Left renal cortex interstitium (tissue), 4 donors: ENCODE data around the gene SLC41A2. TPM values are rescaled to one million over a fixed set of nuclear protein-coding genes. Genes with fewer than 3 reads are reported as not detected.
"Not testable (repeated sequence)": the region's sequence is repeated elsewhere in the genome, so short reads cannot be mapped to it uniquely, and the experiment has no call there.

ENCODE experiments used
- DNase-seq, 4 donors: peaks; one replicate each; pipeline ENCODE4 v3.0.0-alpha.2; 2013; ENCODE audit warnings: low read depth in 4 of 4, low spot score in 2 of 4, missing footprints in 1 of 4
- polyA plus RNA-seq, 4 donors: library from polyadenylated mRNA; unstranded; fragments of 120-200 nt; gene quantifications; one replicate each; pipeline ENCODE4 v1.2.1, GENCODE V29; 2013; ENCODE audit not compliant: insufficient read length in 4 of 4

The SLC41A2 gene, protein sequence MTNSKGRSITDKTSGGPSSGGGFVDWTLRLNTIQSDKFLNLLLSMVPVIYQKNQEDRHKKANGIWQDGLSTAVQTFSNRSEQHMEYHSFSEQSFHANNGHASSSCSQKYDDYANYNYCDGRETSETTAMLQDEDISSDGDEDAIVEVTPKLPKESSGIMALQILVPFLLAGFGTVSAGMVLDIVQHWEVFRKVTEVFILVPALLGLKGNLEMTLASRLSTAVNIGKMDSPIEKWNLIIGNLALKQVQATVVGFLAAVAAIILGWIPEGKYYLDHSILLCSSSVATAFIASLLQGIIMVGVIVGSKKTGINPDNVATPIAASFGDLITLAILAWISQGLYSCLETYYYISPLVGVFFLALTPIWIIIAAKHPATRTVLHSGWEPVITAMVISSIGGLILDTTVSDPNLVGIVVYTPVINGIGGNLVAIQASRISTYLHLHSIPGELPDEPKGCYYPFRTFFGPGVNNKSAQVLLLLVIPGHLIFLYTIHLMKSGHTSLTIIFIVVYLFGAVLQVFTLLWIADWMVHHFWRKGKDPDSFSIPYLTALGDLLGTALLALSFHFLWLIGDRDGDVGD
- polyA plus RNA-seq = 1 to 10 TPM; 4.0 to 6.8 (median 5.3) TPM

DNA sequence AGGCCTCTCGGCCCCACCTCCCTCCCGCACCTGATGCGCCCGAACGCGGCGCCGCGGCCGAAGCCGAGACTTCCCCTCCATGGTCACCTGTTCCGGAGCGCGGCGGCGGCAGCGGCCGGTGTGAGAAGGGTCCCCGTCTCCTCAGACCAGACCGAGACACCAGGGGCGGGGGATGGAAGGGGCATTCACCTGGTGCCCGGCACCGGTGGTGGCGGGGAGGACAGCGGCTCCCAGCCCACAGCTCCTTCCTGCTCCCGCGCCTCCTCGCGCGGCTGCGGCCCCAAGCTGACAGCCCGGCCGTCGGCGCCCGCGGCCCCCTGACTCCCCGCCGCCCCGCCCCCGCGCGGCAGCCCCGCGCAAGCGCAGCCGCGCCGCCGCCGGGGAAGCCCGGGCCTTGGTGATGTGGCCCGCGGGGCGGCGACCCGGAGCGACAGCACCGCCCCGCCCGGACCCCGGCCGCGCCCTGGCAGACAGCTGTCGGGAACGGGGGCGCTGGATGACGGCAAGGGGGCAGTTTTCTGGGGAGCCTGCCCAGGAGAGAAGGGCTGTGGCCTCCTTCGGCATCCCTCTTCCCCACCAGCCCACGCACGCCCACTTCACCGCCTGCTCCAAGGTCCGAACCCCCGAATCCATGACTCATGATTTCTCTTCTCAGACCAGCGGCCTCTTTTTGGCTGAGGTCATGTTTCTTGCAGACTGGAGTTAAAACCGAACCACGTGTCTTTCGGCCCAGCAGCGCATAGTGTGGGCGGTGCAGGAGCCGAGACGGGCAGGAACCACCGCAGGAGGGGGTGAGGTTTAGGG, at the start of gene SLC41A2:
Gene SLC41A2 (minus strand): TSS at position 290 of the 804 bp plus-strand sequence. CDS start 29,763 bp downstream, outside the sequence.
- peak in 2 of 4 donors; percentile 48 to 59 for DNase-seq

DNA sequence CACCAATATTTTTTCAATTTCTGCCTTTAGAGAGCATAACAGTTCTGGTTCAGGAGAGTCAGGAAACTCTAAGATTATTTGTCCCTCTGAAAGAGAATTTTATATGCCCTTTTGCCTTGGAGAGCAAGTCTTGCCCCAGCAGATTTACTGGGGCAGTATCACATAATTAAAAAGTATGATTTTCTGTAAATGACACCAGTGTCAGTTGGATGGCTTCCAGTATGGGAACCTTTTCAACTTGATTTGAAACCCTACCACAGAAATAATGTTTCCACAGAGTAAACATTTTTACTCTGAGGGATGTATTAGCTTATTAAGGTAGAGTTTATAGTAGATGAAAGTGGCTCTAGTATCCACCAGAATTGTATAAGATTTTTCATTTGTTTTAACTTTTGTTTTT, 43.4 kb upstream of the SLC41A2 start:
- no peak for DNase-seq

DNA sequence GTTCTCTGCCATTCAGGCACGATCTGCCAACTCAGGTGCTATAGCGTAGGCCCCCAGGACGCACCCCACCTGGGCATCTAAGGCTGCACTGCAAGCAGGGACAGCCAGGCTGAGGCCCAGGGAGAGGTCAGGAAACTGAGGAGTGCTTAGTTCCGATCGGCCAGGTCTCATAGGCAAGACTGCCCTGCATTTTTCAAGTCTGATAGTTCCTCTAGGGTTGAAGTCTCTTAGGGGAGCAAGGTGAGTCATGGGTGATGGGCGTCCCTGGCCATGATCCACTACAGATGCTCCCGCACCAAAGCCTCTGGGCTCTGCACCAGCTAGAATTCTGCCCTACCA, 41.2 kb upstream of the SLC41A2 start:
- DNase-seq = no peak

DNA sequence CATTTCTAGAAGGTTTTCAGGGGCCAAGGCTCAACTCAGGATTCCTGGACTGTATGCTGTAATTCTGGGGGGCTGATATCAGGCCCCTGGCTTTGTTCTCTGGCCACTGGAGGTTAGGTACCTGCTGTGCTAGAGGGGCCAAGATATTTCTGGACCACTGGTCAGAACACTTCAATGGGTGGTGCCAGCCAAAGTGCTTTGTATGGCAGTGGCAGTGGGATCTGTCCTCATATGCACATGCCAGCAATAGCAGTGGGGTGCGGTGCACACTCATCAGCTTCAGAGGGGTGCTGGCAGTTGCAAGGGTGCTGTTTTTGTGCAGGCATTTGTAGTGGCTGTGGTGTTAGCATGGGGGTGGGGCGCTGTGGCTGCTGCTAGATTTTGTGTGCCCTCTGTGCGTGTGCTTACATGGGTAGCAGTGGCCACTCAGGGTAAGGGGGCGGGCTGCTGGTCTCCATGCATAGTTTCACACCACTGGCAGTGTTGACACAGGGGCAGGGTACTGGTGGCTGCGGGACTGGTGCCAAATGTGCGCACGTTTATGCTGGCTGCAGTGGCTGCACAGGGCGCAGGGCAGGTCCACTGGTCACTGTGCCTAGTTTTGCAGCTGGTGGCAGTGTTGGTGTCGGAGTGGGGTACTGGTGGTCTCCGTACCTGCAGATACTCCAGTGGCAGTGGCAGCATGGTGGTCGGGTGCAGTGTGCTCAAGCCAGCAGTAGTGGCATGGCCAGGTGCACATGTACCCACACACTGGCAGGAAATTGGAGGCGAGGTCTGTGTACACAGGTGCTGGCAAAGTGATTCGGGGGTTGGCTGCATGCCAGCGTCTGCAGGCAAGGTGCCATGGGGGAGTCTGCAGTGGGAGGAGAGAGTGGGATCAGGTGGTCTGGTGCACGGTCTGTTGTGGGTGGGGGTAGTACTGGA, 40.6 kb upstream of the SLC41A2 start:
- DNase-seq = peak in 1 of 4 donors; percentile 13

DNA sequence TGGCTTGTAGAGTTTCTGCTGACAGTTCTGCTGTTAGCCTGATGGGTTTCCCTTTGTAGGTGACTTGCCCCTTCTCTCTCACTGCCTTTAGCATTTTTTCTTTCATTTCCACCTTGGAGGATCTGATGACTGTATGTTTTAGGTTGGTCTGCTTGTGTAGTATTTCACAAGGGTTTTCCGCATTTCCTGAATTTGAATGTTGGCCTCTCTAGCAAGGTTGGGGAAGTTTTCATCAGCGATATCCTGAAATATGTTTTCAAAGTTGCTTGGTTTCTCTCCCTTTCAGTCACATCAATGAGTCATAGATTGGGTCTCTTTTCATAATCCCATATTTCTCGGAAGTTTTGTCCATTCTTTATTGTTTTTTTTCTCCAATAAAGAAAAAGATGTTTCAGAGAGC, 39.5 kb upstream of the SLC41A2 start:
- no peak for DNase-seq

DNA sequence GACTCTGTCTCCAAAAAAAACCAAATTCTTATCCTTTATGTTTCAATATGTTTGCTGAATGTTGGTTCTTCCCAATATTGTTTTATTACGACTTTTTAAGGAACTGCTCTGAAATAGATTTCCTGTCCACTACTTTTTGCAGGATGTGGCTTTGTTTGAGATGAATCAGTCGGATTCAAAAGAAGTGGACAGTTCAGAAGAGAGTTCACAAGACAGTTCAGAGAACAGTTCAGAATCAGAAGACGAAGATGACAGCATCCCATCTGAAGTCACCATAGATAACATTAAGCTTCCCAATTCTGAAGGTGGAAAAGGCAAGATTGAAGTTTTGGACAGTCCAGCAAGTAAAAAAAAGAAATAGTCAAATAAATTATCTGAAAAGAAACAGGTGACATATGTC, 36.2 kb upstream of the SLC41A2 start:
- DNase-seq = no peak

DNA sequence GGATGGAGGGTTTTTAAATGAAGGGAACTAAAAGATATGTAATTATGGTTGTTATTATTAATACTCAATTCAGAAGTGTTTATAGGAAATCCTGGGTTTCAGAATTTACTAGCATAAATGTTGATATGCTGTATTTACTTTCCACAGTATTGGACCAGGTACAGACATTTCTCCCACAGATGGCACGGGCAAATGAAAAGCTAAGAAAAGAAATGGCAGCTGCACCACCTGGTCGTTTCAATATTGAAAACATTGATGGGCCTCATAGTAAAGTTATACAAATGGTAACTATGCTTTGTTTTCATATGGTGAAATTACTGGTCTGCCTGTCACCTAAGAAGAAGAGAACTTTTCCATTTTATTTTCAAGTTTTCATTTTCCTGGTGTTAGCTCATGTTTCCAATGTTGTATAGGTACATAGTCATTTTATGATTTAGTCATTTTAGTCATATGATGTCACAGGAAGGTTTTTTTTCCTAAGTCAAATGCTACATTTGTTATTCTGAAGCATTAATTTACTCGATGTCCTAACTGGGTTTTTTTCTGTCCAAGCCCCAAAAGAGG, 33.6 kb upstream of the SLC41A2 start:
- no peak for DNase-seq

DNA sequence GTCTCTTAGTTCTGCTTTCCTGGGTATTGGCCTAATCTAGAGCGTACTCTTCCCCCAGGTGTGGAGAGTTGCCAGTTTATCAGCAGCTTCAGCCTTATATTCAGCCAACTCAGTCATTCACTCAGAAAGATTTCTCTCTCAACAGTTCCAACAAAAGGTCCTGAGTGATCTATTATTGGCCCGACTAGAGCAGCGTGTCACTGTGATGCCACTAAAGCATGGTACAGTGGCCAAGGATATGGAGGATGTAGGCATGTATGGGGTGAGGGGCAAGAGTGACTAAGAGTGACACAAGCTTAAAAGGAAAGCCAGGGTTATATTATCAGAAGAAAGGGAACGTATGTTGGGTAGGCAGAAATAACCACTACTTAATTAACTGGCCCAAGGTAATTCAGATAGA, 32.9 kb upstream of the SLC41A2 start:
- no peak for DNase-seq

DNA sequence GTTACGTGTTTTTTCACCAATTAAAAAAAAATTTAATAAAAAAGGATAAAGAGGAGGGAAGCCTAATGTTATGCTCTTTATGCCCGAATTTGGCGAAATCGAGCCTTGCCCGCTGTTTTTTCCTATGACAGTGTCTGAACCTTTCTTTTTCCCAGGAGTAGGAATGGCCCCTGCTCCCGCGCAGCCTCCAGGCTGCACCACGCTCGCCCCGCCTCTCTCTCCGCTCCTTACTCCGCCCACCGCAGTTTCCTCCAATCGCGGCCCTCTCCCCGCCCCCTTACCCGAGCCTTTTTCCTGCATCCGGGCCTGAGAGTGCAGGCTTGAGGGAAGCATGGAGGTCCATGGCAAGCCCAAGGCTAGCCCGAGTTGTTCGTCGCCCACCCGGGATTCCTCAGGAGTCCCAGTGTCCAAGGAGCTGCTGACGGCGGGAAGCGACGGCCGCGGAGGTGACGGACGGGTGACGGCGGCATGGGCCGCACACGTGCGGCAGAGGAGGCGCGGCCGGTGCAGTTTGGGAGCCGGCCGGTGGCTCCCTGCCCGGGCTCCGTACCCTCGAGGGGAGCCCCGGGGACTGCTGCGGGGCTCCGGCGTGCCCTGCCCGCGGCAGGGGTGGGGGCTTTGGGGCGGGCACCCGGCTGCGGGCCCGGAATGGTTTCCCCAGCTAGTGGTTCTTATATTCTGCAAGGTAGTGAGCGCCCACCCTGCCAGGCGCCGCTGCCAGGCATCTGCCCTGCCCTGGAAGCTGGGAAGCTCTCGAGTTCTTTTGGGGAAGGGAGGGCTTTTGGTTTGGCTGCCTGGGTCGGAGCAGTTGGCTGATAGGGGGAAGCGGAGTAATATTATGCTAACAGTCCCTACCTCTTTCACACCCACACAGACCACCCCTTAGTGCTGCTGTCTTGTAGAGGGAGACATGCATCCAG, 28.2 kb upstream of the SLC41A2 start, which contains the start of gene NOPCHAP1:
Gene NOPCHAP1 (plus strand): TSS at position 295 of the 920 bp plus-strand sequence. CDS start 37 bp downstream, at position 332.
- peak; percentile 57 to 89 (median 82) for DNase-seq

DNA sequence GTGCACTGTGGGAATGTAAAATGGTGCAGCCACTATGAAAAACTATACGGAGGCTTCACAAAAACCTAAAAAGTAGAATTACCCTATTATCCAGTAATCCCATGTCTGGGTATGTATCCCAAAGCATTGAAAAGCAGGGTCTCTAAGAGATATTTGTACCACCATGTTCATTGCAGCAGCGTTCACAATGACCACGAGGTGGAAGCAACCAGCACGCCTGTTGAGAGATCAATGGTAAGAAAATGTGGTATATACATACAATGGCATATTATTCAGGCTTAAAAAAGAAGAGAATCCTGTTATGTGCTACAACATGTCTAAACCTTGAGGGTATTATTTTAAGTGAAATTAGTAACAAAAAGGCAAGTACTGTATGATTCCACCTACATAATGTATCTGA, 27.1 kb upstream of the SLC41A2 start:
- DNase-seq = no peak

DNA sequence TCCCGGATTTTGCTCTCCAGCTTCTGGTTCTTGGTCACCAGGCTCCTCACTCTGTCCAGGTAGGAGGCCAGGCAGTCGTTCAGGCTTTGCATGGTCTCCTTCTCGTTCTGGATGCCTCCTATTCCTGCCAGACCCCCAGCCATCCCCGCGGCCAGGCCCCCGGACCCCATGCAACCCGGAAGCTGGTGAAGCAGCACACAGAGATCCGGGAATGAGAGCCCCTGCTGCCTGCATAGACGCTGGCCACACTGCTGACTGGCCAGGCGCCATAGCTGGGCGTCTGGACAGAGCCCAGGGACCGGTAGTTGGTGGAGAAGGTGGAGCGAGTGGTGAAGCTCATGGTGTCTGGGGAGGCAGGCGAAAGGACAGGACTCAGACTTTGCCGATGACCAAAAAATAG, 19.6 kb upstream of the SLC41A2 start:
- DNase-seq = not testable (repeated sequence)

DNA sequence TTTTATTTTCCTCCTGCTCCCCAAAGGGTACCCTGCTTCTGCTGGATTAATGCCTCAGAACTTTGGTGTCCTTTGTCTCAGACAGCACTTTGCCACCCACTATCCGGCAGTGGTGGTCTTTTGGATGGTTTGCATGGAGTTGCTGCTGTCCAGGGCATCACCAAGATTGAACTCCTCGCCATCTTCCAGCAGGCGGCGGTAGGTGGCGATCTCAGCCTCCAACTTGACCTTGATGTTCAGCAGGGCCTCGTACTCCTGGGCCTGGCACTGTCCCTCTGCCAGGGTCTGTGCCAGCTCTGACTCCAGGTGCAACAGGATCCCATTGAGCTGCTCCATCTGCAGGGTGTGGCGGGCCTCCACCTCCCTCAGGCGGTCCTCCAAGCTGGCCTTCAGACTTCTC, 18.6 kb upstream of the SLC41A2 start:
- DNase-seq = no peak

DNA sequence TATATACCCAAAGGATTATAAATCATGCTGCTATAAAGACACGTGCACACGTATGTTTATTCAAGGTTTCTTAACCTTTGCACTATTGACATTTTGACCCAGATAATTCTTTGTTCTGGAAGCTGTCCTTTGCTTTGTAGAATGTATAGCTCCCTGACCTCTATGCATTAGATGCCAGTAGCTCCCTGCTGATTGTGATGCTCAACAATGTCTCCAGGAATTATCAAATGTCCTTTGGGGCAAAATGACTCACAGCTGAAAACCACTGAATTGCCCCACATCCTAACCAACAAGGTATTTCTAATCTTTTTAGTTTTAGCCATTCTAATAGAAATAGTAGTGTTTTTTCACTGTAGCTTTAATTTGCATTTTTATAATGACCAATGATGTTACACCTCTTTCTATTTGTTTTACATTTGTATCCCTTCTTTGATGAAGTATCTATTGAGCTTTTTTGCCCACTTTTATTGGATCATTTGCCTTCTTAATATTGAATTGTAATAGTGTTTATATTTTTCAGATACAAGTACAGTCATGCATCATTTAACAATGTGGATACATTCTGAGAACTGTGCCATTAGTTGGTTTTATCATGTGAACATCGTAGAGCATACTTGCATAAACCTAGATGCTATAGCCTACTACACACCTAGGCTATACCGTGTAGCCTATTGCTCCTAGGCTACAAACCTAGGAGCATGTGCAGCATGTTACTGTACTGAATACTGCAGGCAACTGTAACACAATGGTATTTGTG, 17.7 kb upstream of the SLC41A2 start:
- no peak for DNase-seq

DNA sequence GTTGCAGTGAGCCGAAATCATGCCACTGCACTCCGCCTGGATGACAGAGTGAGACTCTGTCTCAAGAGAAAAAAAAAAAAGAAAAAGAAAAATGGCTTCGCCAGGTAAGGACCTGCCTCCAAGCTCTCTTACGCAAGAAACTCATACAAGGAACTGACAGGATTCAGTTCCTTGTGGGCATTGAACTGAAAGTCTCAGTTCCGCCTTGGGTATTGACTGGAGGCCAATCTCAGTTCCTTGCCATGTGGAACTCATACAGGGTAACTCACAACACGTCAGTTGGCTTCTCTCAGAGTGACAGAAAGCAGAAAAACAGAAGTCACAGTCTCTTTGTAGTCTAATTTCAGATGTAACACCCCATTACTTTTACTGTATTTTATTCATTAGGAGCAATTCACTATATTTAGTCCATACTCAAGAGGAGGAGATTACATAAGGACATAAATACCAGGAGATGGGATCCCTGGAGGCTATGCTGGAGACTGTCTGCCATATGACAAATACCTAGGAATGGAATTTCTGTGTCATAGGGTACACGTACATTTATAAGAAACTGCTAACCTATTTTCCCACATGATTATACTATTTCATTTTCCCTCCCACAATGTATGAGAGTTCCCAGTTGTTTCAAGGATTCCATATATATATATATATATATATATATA, 16.7 kb upstream of the SLC41A2 start:
- DNase-seq = no peak

DNA sequence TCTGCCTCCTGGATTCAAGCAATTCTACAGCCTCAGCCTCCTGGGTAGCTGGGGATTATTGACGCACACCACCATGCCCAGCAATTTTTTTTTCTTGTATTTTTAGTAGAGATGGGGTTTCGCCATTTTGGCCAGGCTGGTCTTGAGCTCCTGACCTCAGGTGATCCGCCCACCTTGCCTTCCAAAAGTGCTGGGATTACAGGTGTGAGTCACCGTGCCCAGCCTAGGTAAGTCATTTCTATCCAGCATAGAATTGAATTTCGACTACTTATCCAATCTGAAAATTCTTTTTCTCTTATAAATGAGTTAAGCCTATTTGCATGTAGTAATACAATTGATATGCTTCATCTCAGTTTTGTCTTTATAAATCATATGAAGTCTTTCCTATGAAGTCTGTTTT, 15.2 kb upstream of the SLC41A2 start:
- no peak for DNase-seq

DNA sequence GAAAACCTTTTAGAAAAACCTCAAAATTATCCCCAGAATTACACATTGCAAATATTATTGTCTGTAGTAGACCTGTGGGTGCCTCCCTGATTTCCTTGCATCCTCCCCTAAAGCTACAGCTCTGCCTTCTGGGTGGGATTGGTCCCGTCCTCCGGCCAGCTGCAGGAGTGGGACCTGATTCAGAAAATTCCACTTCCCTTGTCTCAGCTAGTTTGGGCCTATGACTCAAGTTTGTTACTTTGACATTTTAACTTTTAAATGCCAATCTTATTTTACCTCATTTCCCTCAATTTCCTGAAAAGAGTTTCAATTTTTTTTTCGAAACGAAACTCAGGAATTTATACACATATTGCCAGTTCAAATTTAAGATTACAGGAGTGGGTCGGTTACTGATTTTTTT, 13.2 kb upstream of the SLC41A2 start:
- DNase-seq = no peak

DNA sequence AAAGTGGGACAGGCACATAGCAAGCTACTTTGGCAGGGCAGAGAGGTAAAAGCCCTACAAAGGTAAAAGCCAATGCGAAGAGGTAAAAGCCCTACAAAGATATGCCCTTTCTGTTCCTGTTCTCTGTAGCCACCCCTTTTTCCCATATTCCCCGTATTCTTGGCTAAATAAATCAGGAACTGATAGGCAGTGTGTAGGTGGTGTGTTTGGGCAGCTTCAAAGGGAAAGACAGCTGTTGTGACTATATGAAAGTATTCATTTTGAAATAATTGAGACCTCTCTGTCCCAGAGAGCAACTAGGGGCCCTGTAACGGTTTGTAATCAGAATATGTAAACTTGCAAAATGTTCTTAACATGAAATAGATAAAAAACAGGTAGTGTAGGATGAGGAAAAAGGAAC, 11.3 kb upstream of the SLC41A2 start:
- no peak for DNase-seq

DNA sequence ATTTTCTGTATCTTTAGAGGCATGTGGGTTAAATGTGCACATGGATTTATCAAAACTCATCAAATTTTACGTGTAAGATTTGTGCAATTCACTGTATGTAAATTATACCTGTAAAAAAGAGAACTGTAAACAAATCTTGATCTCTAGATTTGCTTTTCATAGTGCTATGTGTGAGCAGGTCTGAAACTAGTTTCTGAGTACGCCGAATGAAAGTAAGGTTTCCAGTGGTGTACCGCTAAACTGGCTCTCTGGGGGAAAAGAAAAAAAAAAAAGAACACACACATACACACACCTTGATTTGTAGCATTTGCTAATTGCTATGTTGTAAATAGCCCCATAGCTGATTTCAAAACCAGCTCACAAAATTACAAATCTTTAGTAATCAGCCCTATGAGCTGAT, 8.6 kb upstream of the SLC41A2 start:
- no peak for DNase-seq
